OCI-M1 (cell line): ENCODE results near the gene SLC34A2.

Source experiments
- DNase-seq: peaks from one replicate; lab custom pipeline; 2025; lab: John Stamatoyannopoulos, UW

The SLC34A2 gene

DNA sequence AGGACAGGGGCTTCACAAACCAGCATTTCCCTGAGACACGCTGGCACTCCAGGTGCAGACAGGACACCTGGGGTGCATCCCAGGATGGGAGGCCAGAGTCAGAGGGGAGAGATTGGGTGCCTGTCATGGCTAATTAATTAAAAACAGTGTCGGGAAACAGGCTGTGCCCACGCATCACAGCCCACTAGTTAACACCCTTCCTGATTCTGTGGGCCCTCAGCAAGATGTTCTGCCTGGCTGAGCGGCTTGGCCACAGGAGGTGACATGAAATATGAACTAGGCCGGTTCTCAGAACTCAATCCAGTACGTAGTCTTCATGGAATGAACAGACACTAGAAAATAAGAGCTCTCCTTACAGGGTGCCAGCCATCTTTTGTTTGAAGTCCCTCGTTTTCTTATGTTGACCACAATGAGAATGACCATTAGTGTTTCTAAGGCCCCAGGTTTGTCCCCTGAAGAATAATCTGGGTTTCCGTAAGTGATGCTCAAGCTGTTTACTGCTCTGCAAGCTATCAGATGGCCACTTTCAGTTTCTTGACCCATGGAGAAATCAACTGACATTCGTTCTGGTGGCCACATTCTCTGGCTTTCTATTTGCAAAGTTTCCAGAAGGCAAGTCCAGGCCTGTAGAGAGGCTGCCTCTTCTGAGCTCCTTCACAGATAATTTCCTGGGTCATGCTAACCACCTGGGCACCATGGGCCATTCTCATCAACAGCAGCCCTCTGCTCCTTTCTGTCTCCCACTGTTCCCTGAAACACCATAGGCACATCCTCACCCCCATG is 72.3 kb downstream of the SLC34A2 start:
- no peak for DNase-seq
